Motor neuron (in vitro differentiated cells): ENCODE data around the gene PLCL2. TPM values are rescaled to one million over a fixed set of nuclear protein-coding genes. Genes with fewer than 3 reads are reported as not detected.
A peak's percentile ranks its signal among the peaks of the same experiment; 100 is the strongest.

Experiments
- ATAC-seq, 8 experiments: fragments of 200-7000 bp; cut with Tn5 transposase; replicated peaks in 6 of 8; 2 replicates each; pipeline ENCODE4 v1.8.0; 2021; ENCODE audit warnings: mild to moderate bottlenecking in 8 of 8, moderate library complexity in 8 of 8
- H3K27ac ChIP-seq, 2 donors: fragments of 250-450 bp; sonication (Bioruptor Pico); 2 replicates each; pipeline ENCODE4 v1.9.0; 2021; ENCODE audit warnings: antibody characterized with exemption in 2 of 2, mild to moderate bottlenecking in 2 of 2, moderate library complexity in 1 of 2
- H3K4me1 ChIP-seq, 2 donors: fragments of 250-450 bp; sonication (Bioruptor Pico); replicated peaks in 1 of 2; 2 replicates each; pipeline ENCODE4 v1.6.1; 2021; ENCODE audit warnings: antibody characterized with exemption in 2 of 2, mild to moderate bottlenecking in 2 of 2, moderate library complexity in 1 of 2
- H3K4me3 ChIP-seq, 5 donors: fragments of 250-450 bp; sonication (Bioruptor Pico); 2 replicates each; pipeline ENCODE4 v1.9.0; 2021; ENCODE audit warnings: antibody characterized with exemption in 5 of 5, mild to moderate bottlenecking in 5 of 5, moderate library complexity in 4 of 5
- WGBS, 10 experiments: fragments of 450-650 bp; shearing (Covaris generic); methylation state at CpG; one replicate each; pipeline ENCODE4 v1.0.0; 2022; 5-methylcytosine and 5-hydroxymethylcytosine counted together
- in situ Hi-C, 9 experiments: fragments of 400-800 bp; cut with MboI; loops; one replicate each; pipeline ENCODE4 v1.15.0; 2021; ENCODE audit warnings: low sequenced_read_pairs in 9 of 9, low pct_unique_long_range_greater_than_20kb in 2 of 9; ENCODE audit not compliant: unreplicated experiment in 9 of 9
- total RNA-seq, 8 experiments: library from RNA; unstranded; fragments of 300-600 nt; gene quantifications; 2 replicates each; pipeline versions ENCODE4 v1.2.3 to v1.2.4, GENCODE V29; 2022

The PLCL2 gene
- total RNA-seq, 8 experiments from 2014 or later = 12.3 to 28.0 (median 21.6) TPM

GRCh38 chr3:16869261-16870005, 15.3 kb upstream of the PLCL2 start:
- WGBS, 10 experiments = 0 to 100% (median 48%) methylated on average over 1 to 2 of the region's 2 CpGs
- Histone ChIP-seq H3K4me1 (no peaks in the 10 kb centered on the region), H3K27ac (no peak overlapping the region), H3K4me3 (no peak overlapping the region)
- no peak for ATAC-seq
- in situ Hi-C loops = no loop called here

- in situ Hi-C loops = no loop called here
- H3K4me1 ChIP-seq = no peaks in the 10 kb centered on the region
- no peak overlapping the region for H3K27ac ChIP-seq
- H3K4me3 ChIP-seq = no peak overlapping the region
- 40 to 100% (median 85%) methylated on average over 2 to 6 of the region's 6 CpGs for WGBS, 10 experiments
- ATAC-seq = no peak
These were observed 12.6 kb upstream of the PLCL2 start for GRCh38 chr3:16871915-16872842.

- Histone ChIP-seq H3K4me3 (no peak overlapping the region), H3K27ac (no peak overlapping the region), H3K4me1 (no peaks in the 10 kb centered on the region)
- in situ Hi-C loops = no loop called here
- 71 to 100% (median 85%) methylated on average over 1 to 4 of the region's 4 CpGs; no CpG with 5 or more reads in 2 of the 10 experiments for WGBS, 10 experiments
- ATAC-seq = no peak
These were observed 10.9 kb upstream of the PLCL2 start for GRCh38 chr3:16873872-16874271.

GRCh38 chr3:16875876-16876550, 8.7 kb upstream of the PLCL2 start:
- Histone ChIP-seq H3K4me3 (no peak overlapping the region), H3K4me1 (no peaks in the 10 kb centered on the region), H3K27ac (no peak overlapping the region)
- 60 to 100% (median 94%) methylated on average over 1 to 3 of the region's 3 CpGs; no CpG with 5 or more reads in 1 of the 10 experiments for WGBS, 10 experiments
- in situ Hi-C loops = no loop called here
- ATAC-seq = no peak

GRCh38 chr3:16877505-16877904, 7.2 kb upstream of the PLCL2 start:
- ATAC-seq = peak in 2 of 8 experiments; percentile 12 to 53
- H3K27ac ChIP-seq = no peak overlapping the region
- H3K4me3 ChIP-seq = no peak overlapping the region
- in situ Hi-C loops = no loop called here
- WGBS, 10 experiments = 60 to 78% (median 73%) methylated on average over 1 to 2 of the region's 2 CpGs; no CpG with 5 or more reads in 7 of the 10 experiments
- no peaks in the 10 kb centered on the region for H3K4me1 ChIP-seq

GRCh38 chr3:16877911-16878310, 6.8 kb upstream of the PLCL2 start:
- in situ Hi-C loops = no loop called here
- 43 to 86% (median 80%) methylated on average over 1 of the region's 1 CpG; no CpG with 5 or more reads in 3 of the 10 experiments for WGBS, 10 experiments
- no peak for ATAC-seq
- H3K4me1 ChIP-seq = no peaks in the 10 kb centered on the region
- H3K4me3 ChIP-seq = no peak overlapping the region
- H3K27ac ChIP-seq = no peak overlapping the region

GRCh38 chr3:16881896-16882630, 2.7 kb upstream of the PLCL2 start:
- H3K27ac ChIP-seq = no peak overlapping the region
- ATAC-seq = no peak
- in situ Hi-C loops = no loop called here

GRCh38 chr3:16883057-16883722, 1.6 kb upstream of the PLCL2 start:
- peak in 3 of 8 experiments; percentile 61 to 73 (median 64) for ATAC-seq
- in situ Hi-C loops = no loop called here
- WGBS, 10 experiments = 0 to 88% (median 72%) methylated on average over 1 to 14 of the region's 23 CpGs; no CpG with 5 or more reads in 1 of the 10 experiments
- Histone ChIP-seq H3K27ac (no peak overlapping the region), H3K4me1 (peaks cover 13 to 18% of the 10 kb centered on the region in 2 donors), H3K4me3 (no peak overlapping the region)

More at GRCh38 chr3:16881896-16882630, 2.7 kb upstream of the PLCL2 start:
- no peak overlapping the region for H3K4me3 ChIP-seq
- peaks cover 6 to 9% of the 10 kb centered on the region in 2 donors for H3K4me1 ChIP-seq
- WGBS, 10 experiments = 20 to 90% (median 84%) methylated on average over 1 to 6 of the region's 6 CpGs; no CpG with 5 or more reads in 1 of the 10 experiments

GRCh38 chr3:16883723-16884083, 1.1 kb upstream of the PLCL2 start:
- in situ Hi-C loops = no loop called here
- whole genome bisulfite sequencing, 10 experiments = 87 to 100% (median 100%) methylated on average over 3 to 13 of the region's 16 CpGs; no CpG with 5 or more reads in 7 of the 10 experiments
- H3K27ac ChIP-seq = no peak overlapping the region
- peak in 1 of 8 experiments; percentile 7 for ATAC-seq
- H3K4me3 ChIP-seq = peak overlapping the region in 3 of 5 donors; percentile 65 to 79 (median 77)
- peaks cover 16 to 24% of the 10 kb centered on the region in 2 donors for H3K4me1 ChIP-seq

- peak overlapping the region; percentile 81 to 82 for H3K27ac ChIP-seq
- peak overlapping the region; percentile 65 to 81 (median 79) for H3K4me3 ChIP-seq
- peaks cover 19 to 29% of the 10 kb centered on the region in 2 donors for H3K4me1 ChIP-seq
- WGBS, 10 experiments = no CpG with 5 or more reads among the region's 81 CpGs
- in situ Hi-C loops = no loop called here
- ATAC-seq = peak; percentile 3 to 35 (median 19)
These were observed 539 bp upstream of the PLCL2 start for GRCh38 chr3:16884084-16884747.

GRCh38 chr3:16885593-16886302, 993 bp downstream of the PLCL2 start:
- Histone ChIP-seq H3K27ac (peak overlapping the region; percentile 81 to 82), H3K4me1 (peaks cover 19 to 41% of the 10 kb centered on the region in 2 donors), H3K4me3 (peak overlapping the region; percentile 65 to 81 (median 79))
- WGBS, 10 experiments = 1 to 34% (median 13%) methylated on average over 3 to 13 of the region's 15 CpGs
- ATAC-seq = peak in 1 of 8 experiments; percentile 2
- in situ Hi-C loops = no loop called here
